Activated CD4-positive, CD25-positive, alpha-beta regulatory T cell (primary cell): ENCODE results near the gene YPEL1.

Experiments
- DNase-seq, 4 experiments: peaks; one replicate each; lab custom pipeline; 2025; lab: John Stamatoyannopoulos, UW

Gene YPEL1, protein sequence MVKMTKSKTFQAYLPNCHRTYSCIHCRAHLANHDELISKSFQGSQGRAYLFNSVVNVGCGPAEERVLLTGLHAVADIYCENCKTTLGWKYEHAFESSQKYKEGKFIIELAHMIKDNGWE

GRCh38 chr22:21735200-21736083, at the start of gene YPEL1:
Gene YPEL1 (minus strand): TSS chr22:21735794. CDS start chr22:21710744, 25,050 bp downstream.
- DNase-seq = peak; percentile 83 to 96 (median 91)

DNA sequence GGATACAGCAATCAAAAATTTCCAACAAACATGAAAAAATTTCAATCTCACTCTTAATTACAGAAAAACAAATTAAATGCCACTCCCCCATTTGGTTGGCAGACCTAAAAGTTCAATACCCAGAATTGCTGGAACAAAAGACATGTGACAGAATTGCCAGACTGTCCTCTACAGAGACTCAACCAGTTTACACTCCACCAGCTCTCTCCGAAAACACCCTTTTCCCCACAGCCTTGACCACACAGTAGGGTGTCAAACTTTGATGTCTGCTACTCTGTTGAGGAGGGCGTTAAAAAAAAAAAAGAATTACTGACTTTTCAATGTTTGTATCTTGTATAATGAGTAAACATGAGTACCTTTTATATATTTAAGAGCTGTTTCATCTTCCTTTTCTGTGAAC, 44.7 kb upstream of the YPEL1 start:
- no peak for DNase-seq

- DNase-seq = no peak
Observed at GRCh38 chr22:21779444-21779843, 43.9 kb upstream of the YPEL1 start.

- no peak for DNase-seq
Observed at GRCh38 chr22:21778705-21779363, 43.2 kb upstream of the YPEL1 start.

- no peak for DNase-seq
Observed at GRCh38 chr22:21771631-21771976, 36.0 kb upstream of the YPEL1 start.

GRCh38 chr22:21768435-21768834, 32.8 kb upstream of the YPEL1 start:
- no peak for DNase-seq

DNA sequence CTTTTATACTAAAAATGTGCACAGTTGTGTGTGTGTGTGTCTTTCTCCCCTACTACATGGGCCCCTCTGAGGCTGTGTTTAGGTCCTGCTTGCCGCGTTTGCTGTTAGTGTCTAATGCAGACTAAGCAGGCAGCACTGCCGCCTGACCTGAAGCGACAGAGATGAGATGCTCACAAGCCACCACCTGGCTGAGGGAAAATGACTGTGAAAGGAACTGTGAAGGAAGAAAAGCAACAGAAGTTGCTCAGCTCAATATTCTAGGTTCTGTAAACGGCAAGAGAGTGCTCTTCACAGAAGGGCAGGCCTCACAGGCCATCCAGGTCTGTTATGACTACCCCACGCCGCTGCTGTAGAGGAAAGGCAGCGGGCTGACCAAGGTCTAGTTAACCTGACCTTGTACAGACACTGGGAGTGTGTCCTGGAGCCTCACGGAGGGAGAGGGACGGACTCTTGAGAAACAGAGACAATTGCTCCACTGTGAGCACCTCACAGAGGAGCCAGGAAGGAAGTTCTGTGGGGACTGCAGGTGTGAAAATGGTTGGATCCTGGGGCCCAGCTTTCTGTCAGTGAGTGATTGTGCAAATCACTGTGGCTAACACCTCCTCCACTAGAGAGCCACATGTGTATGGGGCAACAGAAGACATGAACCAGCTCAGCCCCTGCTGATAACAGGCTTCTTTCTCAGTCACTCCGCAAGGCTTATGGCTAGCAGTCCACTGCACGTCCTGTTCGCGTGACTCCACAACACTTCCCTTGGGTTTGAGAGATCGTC, 31.3 kb upstream of the YPEL1 start:
- no peak for DNase-seq

DNA sequence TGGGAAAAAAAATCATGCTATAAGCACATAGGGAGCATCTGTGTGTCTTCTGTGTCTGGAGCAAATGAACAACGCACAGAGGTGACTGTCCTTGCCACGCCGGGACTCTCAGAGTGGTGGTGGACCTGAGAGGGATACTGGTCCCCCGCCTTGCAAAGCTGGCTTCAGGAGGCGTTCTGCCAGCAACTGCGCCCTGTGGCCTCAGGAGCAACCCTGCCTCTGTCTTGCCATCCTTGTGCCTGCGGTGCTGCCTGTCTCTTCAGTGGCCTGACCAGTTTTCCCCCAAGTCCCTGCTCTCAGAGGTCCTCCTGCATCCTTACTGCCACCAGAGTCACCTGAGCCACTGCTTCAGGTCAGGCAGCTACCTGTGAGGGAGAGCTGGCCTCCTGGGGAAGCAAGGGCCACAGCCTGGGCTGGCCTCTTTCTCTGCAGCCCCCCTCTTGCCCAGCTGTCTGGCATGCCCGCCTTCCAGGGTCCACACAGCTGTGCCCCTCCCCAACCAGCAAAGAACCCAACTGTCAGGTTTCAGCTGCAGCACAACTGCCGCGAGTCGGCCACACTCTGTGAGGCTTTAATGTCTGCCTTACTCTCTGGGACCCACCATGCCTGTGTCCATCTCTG, 30.4 kb upstream of the YPEL1 start:
- DNase-seq = no peak

DNA sequence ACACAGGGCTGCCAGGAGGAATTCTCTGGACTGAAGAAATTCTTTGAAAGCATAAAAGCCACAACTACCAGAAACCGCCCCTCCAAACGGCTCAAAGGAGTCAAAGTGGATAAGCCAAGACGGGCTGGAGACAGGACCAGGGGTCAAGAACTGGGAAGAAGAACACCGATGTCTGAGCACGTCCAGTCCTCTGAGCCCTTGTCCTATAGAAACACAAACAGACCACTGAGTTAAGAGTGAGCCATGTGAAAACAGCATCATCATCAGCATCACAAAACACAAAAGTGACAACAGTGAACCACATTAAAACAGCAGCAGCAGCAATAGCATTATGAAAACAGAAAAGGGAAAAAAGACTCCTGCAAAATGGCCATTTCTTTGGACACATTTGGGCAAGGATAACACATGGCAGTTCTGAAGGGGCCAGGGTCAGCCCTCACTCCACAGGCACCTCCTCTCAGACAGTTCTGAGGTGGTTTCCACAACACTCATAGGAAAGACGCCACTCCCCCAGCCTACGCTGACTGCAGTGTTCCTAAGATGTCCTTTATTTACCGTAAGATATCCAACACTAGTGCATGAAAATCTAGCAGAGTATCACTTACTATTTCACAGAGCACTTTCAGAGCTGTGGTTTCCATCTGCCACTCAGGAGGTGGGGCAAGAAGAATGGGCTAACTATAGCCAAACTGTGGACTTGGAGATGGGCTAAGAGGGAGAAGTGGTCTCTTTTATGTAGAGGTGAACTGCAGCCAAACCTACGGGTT, 28.6 kb upstream of the YPEL1 start:
- no peak for DNase-seq

- no peak for DNase-seq
Observed at GRCh38 chr22:21762712-21763581, 27.4 kb upstream of the YPEL1 start.

DNA sequence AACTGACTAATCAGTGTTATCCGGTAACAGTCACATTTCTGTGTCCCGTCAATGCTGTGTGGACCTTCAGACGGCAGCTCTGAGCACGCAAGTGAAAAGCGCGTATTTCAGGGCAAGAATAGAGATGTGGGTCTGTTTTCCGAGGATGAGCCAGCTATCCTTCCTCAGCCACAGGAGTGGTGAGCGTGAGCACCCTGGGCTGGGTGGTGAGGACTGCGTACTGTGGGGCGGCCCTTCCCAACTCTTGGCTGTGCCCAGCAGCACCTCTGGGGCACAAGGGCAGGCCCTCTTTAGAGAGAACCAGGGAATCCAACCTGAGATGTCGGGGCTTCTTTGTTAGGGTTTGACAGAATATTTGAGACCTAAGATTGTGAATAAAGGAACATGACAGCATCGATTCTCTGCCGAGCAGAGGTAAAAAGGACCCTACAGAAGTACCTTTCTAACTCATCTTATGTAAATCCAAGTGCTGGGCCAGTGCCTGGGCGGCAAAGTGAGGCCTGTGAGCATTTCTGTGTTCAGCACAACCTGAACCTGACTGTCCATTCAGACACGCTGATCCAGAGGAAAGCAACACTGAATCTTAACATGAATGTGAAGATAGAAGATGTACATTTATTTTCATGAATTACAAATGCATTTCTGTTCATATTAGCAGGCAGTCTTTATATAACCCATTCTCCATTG, 26.5 kb upstream of the YPEL1 start:
- DNase-seq = no peak

- no peak for DNase-seq
Observed at GRCh38 chr22:21761086-21761485, 25.5 kb upstream of the YPEL1 start.

DNA sequence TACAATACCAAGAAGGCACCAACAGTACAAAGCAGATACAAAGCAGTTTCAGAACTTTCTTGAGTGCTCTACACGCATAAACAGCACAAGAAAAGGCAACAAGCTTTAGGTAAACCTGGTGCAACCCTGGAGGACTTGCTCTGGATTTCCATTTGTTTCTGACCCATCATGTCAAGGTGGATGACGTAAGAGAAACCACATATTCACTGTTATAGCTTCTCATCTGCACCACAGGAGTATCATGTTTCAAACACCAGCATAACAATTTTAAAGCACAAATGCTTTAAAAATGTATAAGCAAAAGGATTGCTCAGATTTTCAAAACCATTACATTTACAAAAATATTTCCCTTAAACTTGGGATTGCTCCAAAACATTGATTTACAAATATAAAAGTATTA, 25.0 kb upstream of the YPEL1 start:
- no peak for DNase-seq

DNA sequence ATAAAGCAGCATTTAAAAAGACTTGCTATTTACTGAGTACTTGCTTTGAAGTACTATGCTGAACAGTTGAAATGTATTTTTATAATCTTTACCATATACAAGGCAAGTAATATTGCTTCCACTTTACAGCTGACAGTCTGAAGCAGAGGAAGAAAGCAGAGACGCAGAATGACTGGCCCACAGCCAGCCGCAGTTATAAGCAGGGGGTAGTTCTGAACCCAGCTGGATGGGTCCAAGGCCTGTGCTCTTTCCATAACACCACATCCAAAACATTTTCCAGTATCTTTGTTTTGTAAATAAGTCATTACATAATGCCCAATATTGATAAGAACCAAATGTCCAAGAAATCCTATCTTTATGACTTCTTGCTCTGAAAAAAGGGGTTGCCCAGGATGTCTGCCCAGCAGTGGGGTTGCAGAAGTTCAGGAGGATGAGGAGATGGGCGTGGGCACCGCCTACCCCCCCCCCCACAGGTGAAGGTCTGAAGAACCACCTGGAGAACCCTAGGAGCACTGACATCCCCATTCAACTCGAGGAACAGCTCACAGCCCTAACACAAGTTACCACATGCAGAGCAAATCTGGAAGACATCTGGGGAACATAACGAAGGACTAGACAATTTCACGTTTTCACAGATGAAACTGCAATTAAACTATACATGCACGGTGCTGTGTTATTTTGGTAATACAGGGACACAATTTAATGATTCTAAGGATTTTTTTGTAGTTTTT, 24.2 kb upstream of the YPEL1 start:
- no peak for DNase-seq

GRCh38 chr22:21759093-21759492, 23.5 kb upstream of the YPEL1 start:
- no peak for DNase-seq

- DNase-seq = no peak
Observed at GRCh38 chr22:21758091-21758864, 22.7 kb upstream of the YPEL1 start.

- no peak for DNase-seq
Observed at GRCh38 chr22:21755851-21756284, 20.3 kb upstream of the YPEL1 start.

GRCh38 chr22:21754523-21754922, 18.9 kb upstream of the YPEL1 start:
- no peak for DNase-seq
